Femur (tissue), 1 donor: ENCODE data around the gene MID2.
"Not testable (repeated sequence)": the region's sequence is repeated elsewhere in the genome, so short reads cannot be mapped to it uniquely, and the experiment has no call there.

Experiments used
- DNase-seq: peaks from one replicate; pipeline ENCODE4 v3.0.0-alpha.2; 2017

Gene MID2, protein sequence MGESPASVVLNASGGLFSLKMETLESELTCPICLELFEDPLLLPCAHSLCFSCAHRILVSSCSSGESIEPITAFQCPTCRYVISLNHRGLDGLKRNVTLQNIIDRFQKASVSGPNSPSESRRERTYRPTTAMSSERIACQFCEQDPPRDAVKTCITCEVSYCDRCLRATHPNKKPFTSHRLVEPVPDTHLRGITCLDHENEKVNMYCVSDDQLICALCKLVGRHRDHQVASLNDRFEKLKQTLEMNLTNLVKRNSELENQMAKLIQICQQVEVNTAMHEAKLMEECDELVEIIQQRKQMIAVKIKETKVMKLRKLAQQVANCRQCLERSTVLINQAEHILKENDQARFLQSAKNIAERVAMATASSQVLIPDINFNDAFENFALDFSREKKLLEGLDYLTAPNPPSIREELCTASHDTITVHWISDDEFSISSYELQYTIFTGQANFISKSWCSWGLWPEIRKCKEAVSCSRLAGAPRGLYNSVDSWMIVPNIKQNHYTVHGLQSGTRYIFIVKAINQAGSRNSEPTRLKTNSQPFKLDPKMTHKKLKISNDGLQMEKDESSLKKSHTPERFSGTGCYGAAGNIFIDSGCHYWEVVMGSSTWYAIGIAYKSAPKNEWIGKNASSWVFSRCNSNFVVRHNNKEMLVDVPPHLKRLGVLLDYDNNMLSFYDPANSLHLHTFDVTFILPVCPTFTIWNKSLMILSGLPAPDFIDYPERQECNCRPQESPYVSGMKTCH

GRCh38 chrX:107825698-107826237 lies at the start of gene MID2:
MID2 (plus strand) TSS chrX:107825866; CDS start chrX:107826427, 561 bp downstream.
- DNase-seq = peak; percentile 59

DNA sequence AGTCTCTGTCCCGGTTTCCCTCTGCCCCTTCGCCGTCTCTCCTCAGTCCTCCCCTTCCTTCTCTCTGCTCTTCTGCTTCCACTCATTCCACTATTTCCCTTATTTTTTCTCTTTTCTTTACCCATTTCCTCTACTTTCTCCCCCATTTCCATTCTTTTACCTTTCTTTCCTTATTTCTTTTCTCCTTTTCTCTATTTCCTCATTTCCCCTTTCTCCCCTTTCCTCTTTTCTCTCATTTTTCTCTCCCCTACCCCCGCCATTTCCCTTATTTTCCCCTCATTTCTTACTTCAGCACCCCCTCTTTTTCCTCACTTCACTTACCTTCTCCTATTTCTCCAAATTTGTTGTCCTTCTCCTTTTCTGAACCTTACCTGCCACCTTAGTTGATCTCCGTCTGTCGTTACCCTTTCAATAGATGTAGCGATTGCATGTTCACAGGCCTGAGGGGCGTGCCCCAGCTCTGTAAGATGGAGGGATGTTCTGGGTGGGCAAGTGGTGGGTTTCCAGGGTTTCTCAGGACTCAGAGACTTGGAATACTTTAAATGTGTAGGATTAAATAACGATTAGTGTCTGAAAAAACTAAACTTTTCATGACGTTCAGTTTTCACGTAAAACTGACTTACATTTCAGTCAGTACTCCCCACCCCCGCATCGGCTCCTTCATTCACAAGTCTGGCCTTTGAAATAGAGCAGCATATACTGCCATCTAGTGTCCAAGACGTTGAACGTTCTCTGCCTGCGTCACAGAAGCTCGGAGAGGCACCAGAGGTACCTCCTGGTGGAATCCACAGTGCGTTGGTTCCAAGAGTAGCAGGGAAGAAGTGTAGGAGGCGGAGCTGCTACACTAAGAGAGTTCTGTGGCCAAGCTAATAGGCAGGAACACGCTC lies 48.8 kb upstream of the MID2 start:
- DNase-seq = peak; percentile 88

GRCh38 chrX:107777536-107777832 lies 48.2 kb upstream of the MID2 start, which contains the start of gene NCBP2L:
NCBP2L (plus strand) TSS chrX:107777733; CDS start chrX:107794221, 16,488 bp downstream.
- no peak for DNase-seq

DNA sequence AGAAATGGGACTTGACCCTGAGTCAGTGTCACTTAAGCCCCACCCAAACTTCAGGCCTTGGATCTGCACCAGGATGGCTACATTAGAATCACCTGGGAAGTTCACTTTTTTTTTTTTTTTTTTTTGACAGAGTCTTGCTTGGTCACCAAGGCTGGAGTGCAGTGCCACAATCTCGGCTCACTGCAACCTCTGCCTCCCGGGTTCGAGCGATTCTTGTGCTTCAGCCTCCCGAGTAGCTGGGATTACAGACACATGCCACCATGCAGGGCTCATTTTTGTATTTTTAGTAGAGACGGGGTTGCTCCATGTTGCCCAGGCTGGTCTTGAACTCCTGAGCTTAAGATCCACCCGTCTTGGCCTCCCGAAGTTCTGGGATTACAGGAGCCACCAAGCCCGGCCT lies 45.1 kb upstream of the MID2 start:
- DNase-seq = no peak

DNA sequence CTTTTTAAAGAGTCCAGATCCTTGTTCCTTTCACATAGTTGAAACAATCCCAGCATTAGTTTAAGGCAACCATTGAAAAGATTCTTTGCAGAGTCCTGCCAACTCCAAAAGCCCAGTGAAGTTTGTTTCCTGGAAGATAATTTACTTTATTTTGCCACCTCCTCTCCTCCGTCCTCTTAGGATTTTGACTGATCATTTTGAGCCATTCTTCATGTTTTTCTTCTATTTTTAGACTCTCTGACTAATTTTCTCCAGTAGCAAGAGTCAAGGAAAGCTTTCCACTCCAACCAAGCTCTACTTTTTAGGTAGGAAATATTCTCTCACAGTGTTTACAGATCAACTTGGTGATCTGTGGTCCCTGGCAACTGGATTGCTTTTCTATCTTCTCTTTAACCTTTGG lies 37.8 kb upstream of the MID2 start:
- no peak for DNase-seq

- DNase-seq = no peak
Observed at GRCh38 chrX:107804427-107804826, 21.2 kb upstream of the MID2 start.

- no peak for DNase-seq
Observed at GRCh38 chrX:107805179-107805578, 20.5 kb upstream of the MID2 start.

- DNase-seq = not testable (repeated sequence)
Observed at GRCh38 chrX:107810053-107810452, 15.6 kb upstream of the MID2 start.

DNA sequence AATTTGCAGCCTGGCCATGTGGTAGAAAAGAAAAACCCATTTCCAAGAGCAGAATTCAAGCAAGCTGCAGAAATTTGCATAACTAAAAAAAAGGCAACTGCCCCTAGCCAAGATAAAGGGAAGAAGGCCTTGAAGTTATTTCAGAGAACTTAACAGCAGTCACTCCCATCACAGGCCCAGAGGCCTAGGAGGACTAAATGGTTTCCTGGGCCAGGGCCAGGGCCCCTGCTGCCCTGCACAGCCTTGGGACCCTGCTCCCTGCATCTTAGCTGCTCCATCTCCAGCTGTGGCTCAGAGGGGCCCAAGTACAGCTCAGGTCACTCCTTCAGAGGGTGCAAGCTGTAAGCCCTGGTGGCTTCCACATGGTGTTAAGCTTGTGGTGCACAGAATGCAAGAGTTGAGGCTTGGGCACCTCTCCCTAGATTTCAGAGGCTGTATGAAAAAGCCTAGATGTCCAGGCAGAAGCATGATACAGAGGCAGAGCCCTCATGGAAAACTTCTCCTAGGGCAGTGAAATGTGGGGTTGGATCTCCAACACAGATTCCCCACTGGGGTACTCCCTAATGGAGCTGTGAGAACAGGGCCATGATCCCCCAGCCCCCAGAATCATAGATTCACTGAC lies 6.7 kb upstream of the MID2 start:
- no peak for DNase-seq

GRCh38 chrX:107823042-107823441 lies 2.6 kb upstream of the MID2 start:
- DNase-seq = no peak

DNA sequence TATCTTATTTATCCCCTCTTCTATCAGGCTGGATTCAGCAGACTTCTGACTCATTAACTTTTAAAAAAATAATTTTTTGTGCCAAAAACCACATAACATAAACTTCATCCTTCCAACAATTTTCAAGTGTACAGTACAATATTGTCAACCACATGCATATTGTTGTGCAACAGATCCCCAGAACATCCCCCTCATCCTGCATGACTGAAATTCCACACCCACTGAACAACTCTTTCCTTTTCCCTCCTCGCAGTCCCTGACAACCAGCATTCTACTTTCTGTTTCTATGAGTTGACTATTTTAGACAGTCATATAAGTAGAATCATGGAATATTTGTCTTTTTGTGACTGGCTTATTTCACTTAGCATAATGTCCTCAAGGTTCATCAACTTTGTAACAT lies 2.2 kb upstream of the MID2 start:
- DNase-seq = no peak

- peak; percentile 36 for DNase-seq
Observed at GRCh38 chrX:107826238-107827029, 768 bp downstream of the MID2 start.

DNA sequence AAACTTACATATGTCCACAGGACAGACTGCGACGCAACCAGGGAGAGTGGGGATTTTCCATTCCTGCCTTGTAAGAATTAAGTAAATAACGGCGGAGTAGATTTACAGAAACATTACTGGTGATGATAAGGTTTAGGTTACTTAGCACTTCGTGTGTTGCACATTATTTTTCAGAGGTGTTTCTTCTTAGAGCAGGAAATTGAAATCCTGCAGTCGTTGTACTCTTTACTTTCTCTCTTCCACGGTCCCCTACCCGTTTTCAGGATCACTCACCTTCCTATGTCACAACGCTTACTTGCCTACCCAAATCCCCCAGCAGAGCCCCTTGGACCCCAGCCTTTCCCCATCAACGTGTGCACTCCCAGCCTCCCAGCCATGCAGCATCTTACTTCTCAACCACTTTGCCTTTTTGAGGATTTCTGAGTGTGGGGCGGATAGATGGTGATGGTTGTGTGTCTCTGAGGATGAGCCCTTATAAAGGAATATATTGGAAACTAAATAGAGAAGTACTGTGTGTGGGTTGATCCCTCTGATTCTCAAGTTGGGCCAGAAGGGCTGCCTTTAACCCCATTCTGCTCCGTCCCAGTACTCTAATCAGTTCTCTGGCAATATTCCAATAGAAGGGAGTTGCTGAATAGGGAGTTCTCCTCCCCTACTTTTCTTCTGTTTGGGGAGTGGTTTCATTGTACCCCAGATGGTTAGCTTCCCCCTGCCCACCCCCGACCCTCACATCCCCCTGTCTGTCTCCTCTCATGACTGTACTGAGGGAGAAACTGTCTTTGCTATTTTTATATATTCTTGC lies 1.6 kb downstream of the MID2 start:
- no peak for DNase-seq

- no peak for DNase-seq
Observed at GRCh38 chrX:107827852-107828251, 2.2 kb downstream of the MID2 start.

- DNase-seq = no peak
Observed at GRCh38 chrX:107829878-107830277, 4.2 kb downstream of the MID2 start.

DNA sequence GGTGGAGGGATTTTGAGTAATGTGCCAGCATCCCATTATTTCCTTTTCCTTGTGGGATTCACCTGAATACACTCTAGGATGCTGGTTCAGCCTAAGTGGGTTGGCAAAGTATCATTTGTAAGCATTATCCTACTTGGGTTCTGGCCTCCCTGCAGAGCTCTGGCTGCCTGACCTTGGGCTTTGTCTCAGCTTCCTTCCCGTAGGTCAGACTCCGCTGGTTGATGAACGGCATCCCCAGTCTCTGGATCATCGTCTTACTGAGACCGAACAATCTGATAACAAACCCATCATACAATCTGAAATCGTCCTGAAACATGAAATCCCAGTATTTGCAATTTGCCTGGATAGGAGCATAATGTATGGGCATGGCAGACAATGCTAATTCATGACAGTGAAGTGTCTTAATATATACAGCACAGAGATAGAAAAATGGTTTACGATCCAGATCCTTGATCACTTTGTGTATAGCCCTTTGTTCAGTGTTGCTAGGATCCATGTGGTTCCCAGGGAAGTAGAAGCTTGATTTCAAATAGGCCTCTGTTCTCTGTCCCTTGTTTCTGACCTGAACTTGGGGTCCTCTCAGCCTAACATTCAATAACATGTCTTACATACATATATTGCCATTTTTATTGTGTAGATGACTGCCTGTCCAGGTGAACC lies 5.5 kb downstream of the MID2 start:
- no peak for DNase-seq

- DNase-seq = no peak
Observed at GRCh38 chrX:107834275-107835201, 8.9 kb downstream of the MID2 start.

DNA sequence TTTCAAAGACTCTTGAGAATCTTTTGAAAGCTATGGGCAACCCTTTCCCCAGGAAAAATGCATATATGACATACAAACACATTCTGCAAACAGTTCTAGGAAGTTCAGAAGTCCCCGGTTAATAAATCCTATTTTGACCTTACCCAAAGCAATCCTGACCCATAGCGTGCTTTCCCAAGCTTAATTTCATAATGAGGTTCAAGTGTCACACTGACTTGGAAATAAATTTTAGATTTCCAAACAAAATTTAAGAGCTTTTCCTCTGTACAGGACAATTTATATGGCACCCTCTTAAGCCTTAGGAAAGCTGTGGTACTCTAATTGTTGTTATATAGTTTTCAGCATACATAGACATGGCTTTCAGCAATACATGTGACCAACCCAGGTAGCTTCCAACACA lies 11.3 kb downstream of the MID2 start:
- no peak for DNase-seq

- DNase-seq = no peak
Observed at GRCh38 chrX:107840971-107841370, 15.3 kb downstream of the MID2 start.
